Stimulated activated CD8-positive, alpha-beta memory T cell treated with anti-CD3 and anti-CD28 coated beads, Interleukin-12 subunit alpha, Interleukin-12 subunit beta, amount 100 ng/mL, for 1 hour (primary cell): ENCODE data around the gene ADAMTS6.
"Not testable (repeated sequence)": the region's sequence is repeated elsewhere in the genome, so short reads cannot be mapped to it uniquely, and the experiment has no call there.

ENCODE experiments used
- DNase-seq: peaks from one replicate; pipeline ENCODE4 v3.0.0-alpha.2; 2020; ENCODE audit warnings: low read depth

Gene ADAMTS6

DNA sequence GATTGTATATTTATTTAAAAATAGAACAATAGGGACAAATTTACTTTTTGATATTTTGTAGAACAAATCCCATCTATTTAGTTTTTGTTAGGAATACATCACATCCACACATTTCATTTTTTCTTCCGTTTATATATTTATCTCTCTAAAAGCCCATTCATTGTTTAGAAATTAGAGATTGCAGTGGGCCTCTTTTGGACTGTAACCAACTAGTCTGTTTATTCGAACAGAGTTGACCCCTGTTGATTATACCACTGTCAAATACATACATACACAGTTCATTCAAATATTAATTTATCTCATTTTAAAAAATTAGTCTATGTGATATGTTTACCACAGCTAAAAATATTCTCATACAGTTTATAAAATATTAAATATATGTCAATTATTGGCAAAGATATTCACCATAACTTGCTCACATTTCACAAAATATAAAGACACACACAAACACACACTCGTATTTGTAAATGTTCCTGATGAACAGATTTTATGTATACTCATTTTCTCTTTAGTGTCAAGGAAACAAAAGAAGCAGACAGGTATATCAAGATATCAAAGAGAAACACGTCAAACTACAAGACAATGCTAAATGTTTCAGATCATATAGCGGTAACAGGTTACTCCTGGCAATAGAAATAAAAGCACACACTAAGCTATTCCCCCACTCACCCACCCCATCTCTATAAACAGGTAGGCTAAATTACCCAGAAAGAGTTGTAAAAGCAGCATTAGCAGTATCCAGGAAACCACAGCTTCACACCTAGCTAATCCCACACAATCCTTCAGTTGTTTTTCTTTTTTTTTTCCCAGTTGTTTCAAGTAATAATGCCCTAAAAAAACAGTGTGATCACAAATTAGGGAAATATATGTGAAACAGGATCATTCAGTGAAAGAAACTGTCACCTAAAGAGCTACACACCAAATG, 283.9 kb downstream of the ADAMTS6 start:
- no peak for DNase-seq

- DNase-seq, result no peak
These were observed 286.8 kb downstream of the ADAMTS6 start for GRCh38 chr5:65194871-65195270.

DNA sequence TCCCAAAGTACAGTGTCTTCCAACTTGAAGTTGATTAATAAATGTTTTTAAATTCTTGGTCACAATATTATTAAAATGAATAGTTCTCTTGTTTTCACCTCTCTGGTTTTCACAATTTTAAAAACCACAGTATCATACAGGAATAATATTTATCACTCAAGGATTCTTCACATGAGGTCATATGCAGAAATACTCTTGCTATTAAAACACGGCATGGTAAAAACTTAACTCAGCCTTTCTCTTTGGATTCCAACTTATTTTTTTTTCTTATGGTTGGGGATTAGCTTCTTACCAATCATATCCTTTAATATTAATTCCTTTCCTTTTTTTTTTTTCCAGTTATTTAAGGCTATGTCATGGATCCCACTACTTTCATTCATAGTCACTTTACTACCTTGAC, 289.4 kb downstream of the ADAMTS6 start:
- no peak for DNase-seq

DNA sequence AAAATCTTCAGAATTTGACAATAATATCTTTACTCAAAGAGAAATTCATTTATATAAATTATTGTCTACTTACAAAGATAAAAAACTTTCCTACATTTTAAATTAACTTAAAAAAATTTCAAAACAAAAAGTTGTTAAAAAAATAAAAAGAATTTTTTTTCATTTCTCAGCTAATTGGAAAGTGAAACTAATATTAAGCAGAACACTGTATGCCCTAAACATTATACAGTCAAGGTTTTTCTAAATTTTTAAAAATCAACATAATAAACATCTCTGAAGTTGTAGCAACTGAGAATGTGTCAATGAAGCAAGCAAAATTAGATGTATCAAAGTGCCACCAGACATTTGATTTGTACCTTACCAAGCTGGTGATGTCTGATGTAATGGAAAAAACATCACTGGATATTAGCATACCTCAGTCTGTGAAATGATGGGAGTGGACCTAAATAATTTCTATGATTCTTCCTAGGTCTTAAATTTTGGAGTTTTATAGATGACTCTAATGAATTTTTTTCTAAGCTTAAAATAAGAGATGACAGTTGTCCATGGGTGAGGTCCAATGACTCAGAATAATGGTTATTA, 290.1 kb downstream of the ADAMTS6 start:
- no peak for DNase-seq

- DNase-seq, result no peak
These were observed 291.2 kb downstream of the ADAMTS6 start for GRCh38 chr5:65190328-65191053.

DNA sequence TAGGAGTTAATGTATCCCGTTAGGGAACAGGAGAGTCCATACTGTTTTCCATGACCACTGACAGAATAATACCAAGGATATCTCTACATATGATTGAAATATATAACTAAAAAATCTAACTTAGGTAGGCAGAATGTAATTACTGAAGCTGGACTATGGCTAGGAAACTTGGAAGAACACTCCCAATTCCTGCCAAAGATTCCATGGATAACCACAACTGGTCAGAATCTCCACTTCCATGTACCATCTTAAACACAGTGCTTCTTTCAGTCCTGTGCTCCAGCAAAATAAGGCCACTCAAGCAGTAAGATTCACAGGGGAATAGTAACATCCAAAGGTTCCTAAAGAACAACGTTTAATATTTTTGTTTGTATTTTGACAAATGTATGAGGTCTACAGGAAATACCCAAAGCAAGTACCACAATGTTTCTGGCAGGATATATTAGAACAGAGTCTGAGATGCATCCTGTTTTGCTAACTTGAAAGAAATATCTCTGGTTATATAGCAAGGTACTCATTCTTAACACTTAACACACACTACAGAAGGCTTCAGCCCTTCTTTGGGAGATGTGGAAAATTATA, 295.0 kb downstream of the ADAMTS6 start:
- DNase-seq, result no peak

DNA sequence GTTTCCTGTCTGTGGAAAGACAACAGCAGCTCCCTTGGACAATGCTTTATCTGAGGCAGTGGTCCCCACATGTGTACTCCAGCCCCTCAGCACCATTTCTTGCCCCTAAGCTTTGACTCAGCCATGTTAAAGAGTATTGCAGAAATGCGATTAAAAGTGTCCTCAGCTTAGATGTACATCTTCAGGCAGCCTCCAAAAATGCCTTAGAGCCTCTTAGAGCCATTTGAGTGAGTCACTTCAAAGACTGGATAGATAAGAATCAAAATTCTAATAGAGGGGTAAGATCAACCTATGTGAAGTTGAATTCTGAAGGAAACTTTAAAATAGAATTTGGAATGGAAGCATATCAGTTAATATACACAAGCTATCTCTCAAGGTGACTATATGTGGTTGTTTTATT, 296.3 kb downstream of the ADAMTS6 start:
- no peak for DNase-seq

- DNase-seq, result no peak
These were observed 296.9 kb downstream of the ADAMTS6 start for GRCh38 chr5:65184780-65185179.

- DNase-seq, result not testable (repeated sequence)
These were observed 307.5 kb downstream of the ADAMTS6 start for GRCh38 chr5:65174231-65174630.

- DNase-seq, result no peak
These were observed 308.6 kb downstream of the ADAMTS6 start for GRCh38 chr5:65173130-65173525.

DNA sequence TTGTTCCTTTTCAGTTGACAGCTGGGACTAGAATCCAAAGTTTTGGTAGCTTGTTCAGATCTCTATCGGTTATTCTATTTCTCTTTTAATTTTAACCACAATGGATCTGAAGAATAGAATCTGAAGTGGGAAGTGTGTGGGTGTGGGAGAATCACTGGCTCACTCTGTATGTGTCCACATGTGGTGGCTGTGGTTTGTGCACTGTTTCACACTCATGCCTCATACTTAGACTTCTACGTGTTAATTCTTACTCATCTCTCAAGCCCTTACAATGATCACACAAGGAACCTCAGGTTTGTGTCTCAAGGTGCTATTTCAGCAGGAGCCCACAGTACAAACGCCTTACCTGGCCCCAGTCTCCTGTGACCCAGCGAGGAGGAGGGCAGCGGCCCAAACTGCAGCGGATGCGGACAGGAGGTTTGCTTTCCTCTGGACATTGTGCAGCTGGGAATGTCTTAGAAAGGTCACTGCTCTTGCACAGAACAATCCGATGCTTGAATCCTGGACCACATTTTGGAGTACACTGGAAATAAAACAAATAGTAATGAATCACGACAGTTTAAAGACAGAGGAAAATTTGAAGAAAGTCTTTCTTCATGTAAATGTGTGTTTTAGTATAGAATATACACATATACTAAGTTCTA, 309.1 kb downstream of the ADAMTS6 start:
- DNase-seq, result no peak

GRCh38 chr5:65171645-65172044, 310.1 kb downstream of the ADAMTS6 start:
- DNase-seq, result no peak

DNA sequence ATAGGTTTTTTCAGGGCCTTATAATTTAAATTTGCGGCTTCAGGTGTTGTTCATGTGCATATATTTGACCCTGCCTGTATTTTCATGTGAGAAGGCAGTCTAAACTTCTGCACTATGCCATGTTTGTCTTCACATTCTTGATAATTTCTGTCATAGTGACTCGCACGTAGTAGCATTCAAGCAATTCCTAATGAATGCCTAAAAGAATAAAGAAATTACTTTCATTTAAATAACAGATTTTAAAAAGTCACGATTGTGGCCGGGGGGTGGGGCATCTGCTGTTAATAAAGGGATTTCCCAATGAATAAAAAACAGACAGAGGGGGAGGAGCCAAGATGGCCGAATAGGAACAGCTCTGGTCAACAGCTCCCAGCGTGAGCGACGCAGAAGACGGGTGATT, 318.0 kb downstream of the ADAMTS6 start:
- DNase-seq, result no peak

GRCh38 chr5:65161655-65162054, 320.1 kb downstream of the ADAMTS6 start:
- DNase-seq, result no peak

DNA sequence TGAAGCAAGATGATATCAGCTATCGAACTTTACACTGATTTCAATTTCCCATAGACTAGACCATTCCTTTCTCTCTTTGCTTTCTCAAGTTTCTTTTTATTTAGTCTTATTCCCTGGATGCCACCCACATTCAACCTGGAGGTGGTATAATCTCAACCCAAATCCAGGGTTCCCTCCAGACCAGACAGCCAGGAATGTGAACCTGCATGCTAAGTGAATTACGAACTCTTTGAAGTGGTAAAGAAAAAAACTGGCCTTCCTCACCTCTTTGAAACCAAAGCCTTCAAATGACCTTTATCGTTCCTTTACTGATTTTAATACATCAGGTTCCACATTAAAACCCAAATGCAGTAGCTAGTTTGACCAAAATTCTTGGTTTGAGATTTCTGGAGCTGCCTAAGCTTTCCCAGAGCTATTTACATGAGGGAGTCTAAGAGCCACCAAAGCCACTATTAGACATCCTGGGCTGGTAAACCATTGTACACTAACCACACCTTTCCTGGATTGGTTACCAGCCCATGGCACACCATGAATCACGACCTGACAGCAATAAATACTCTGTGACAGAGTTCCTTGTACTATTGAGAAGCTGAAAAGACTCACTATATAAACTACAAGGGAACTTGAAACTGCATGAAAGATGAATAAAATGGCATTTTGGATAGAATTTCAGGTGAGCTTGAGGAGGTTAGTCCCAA, 323.7 kb downstream of the ADAMTS6 start:
- DNase-seq, result no peak

GRCh38 chr5:65156933-65157332, 324.8 kb downstream of the ADAMTS6 start:
- no peak for DNase-seq

- DNase-seq, result no peak
These were observed 329.6 kb downstream of the ADAMTS6 start for GRCh38 chr5:65152131-65152530.

GRCh38 chr5:65151614-65152013, 330.1 kb downstream of the ADAMTS6 start:
- no peak for DNase-seq

DNA sequence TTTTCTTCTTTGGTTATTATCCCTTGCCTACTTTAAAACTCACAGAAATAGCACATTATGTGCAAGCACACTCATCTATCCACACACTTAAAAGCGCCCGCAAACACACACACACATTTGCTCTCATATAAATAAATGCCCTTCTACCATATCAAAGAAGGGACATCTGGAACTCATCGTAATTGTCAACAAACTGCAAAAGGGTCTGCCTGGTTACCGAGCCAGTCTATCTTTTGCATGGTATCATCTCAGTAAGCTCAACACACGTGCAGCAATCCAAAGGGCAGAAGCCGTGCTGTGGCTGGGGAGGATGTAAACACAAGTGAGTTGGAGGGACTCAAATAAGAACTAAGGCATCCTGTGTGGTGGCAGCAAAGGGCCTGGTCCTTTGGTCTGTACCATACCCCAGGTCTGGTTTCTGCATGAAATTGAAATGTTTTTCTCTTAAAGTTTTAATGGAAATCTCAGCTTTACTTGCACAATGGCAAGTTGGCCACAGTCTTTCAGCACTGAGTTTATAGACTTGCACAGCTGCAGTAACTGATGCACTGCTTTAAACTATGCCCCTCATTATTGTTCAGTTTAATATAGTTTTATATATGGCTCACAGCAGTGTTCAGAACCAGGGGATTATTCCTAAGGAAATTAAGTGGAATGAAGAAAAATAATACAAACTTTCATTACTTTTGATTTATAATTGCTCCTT, 331.0 kb downstream of the ADAMTS6 start:
- no peak for DNase-seq

DNA sequence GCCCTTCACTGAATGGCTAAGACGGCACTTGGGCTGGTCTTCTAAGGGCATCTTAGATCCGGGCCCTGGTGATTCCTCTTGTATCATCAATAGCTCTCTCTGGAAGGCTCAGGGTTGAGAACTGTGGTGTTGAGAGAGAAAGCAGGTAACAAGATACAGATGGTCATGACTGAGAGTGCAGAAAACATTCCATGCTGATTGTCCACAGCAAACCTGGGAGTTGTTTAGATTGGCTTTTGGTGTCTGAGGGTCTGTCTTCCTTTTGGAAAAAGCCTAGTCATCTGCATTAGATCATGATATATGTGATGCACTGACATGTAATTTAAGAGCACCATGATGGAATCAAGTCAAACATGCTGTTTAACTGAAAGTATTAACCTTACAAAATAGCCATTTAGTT, 331.9 kb downstream of the ADAMTS6 start:
- DNase-seq, result no peak
